ENCODE data around the gene MSANTD2.

Gene MSANTD2

DNA sequence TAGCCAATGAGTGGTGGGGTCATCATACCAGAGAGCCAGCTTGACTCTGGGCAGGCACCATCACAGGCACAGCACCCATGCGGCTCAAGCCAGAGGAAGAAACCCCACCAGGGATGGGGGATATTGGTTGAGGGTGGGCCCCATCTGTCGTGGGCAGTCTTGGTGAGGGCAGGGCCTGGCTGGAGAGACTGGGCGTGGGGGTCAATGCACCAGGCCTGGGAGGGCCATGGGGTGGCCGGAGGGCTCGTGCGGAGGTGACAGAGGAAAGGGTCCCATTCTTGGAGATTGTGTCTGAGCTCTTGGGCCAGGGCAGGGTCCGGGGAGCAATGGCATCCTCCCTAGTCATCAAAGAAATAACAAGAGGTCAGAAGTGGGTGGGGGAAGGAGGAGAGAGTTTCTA, 46.6 kb downstream of the MSANTD2 start:
- no peak for DNase-seq (ENCODE audit: low spot score)

DNA sequence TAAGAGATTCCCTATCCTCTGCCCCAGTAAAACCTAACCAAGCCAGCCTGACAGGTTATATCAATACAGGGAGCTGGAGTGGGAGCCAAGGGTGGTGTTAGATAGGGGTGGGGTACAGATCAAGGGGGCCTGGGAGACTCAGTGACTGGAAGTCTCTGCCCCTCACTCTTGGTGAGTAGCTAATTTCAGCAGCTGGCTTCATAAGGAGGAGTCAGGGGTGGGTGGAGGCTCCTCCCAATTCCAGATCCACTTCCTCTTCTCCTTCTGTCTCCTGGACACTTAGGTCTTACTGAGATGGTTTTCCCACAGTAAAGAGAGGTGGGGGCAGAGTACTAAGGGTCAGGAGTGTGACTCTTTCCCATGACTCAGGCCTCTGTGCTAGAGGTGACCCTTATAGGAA, 47.0 kb downstream of the MSANTD2 start:
- DNase-seq (ENCODE audit: low spot score), result no peak

DNA sequence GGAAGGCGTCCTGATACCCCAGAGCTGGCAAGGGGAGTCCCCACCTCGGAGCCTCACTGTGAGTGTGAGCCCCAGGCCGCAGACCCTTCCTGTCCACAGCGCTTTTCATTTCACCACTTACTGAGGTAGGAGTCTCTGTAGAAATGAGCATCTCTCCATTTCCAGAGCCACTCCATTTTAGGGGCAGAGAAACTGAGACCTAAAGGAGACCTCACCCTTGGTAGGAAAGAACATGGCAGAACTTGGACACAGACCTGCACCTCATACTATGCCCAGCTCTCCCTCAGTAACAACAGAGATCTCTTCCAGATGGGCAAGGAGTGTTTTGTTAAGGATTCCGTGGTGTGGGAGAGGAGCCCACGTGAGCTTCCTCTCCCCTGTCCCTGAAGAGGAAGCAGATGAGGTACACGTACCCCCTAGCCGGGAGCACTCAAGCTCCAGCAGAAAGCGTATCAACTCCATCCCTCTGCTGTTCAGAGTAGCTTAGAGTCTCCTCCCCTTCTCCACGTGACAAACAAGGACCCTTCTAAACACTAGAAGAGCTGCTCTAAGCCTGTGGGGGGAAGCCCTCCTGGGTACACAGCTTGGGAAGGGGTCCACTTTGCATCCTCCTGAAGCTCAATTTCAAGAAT, 47.6 kb downstream of the MSANTD2 start:
- DNase-seq (ENCODE audit: low spot score), result no peak

DNA sequence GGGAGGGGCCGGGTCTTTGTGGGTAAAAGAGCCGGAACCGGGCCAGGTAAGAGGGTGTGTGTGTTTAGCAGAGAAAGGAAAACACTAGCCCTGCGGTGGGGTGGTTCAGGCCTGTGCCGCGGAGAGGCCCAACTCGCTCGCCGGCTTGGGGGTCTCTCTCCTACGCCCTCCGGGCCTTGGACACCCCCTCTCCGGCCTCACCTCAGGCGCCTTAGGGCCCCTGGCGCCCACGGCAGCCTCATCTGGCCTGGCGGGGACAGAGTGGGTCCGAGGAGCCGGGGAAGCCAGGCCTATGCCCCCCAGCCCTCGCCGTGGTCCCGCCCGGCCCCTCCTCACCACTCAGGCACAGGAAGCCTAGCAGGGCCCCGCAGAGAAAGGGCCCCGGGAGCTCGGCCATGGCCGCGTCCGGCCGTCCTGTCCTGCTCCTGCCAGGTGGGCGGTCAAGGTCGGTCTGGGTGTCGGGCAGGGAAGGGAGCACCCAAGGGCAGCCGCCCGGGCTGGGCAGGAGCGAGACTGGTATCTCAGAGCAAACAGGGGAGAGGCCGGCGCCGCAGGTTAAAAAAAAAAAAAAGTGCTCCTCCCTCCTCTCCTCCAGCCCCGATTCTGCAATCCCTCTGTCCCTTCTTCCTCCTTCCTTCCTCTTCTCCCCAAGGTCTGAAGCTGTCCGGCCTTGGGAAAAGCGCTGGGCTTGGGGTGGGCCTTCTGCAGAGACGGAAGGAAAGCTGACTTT, 48.3 kb downstream of the MSANTD2 start, which contains the start of gene VSIG2:
Gene VSIG2 (minus strand): TSS at position 515 of the 730 bp plus-strand sequence. CDS start 118 bp downstream, at position 397.
- DNase-seq (ENCODE audit: low spot score), result no peak

DNA sequence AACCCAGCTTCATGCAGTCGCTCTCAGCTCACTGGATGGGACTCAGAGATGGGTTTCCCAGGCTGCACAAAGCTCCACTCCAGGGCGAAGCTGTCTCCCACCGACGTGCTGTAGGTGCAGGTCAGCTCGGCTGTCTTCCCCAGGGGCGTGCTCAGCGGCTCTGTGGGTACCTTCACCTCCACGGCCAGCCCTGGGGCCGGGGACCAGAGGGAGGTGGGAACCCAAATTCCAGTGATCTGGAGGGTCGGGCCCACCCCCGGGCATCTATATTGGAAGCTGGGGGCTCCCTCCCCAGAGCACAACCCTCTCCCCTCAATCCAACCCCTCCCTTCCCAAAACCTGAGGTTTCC, 48.8 kb downstream of the MSANTD2 start:
- no peak for DNase-seq (ENCODE audit: low spot score)

DNA sequence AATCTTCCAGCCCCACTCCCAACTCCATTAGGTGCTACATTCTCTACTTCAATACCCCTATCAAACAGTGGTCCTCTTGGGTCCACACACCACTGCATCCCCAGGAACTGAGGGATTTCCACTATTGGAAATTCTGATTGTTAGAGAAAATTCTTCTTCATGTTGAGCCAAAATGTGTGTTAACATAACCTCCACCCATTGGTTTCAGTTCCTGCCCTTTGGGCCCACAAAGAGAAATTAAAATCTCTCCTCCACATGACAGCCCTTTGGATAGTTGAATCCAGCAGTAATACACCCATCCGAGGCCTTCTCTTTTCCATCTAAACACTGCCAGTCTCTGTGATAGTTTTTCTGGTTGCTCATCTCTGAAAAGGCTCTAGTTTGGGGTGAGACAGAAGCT, 50.3 kb downstream of the MSANTD2 start:
- no peak for DNase-seq (ENCODE audit: low spot score)

DNA sequence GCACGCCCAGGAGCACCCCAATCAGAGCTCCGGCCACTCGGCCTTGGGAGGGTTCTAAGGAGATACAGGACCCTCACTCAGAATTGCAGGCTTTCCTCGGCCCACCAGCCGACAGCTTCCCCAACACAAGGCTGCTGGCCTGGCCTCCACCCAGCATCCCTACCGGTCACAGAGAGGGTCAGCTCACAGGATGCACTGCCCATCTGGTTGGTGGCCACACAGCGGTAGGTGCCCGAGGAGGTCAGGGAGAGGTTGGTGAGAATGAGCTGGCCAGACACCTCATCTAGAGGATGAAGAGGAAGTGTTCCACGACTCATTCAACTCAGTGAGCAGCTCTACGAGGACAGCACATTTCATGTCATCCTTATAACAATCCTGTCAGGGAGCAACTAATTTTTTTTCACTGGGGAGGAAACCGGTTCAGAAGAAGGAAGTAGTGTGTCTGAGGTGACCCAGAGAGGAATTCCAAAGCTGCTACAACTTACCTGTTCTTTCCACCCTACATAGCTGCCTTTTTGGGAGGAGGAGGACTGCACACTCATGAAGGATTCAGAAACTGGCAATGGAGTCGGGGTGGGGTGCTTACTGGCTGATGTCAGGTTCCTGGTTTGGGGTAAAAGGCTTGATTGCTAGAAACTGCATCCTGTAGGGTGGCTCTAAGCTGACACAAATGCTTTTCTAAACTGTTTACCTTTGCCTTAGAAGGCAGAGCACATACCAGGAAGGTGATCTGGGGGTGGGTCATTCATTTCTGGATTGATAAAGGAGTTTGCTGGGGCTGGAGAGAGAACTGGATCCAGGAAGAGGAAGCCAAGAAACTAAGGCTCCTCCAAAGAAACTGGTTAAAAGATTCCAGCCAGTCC, 51.5 kb downstream of the MSANTD2 start:
- DNase-seq (ENCODE audit: low spot score), result peak; percentile 96

DNA sequence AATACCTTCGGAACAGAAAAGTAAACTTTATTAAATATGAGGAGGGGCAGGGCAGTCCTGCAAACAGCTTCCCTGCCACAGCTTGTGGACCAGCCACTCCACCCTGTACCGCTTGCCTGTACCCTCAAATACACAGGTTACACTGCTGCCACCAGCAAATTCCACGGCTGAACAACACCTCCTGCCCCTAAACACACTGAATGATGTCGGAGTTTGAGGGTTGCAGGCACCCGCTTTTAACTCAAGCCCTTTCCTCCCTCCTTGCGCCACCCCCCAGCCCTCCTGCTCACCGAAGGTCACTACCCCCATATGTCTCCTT, 52.1 kb downstream of the MSANTD2 start:
- DNase-seq (ENCODE audit: low spot score), result no peak

DNA sequence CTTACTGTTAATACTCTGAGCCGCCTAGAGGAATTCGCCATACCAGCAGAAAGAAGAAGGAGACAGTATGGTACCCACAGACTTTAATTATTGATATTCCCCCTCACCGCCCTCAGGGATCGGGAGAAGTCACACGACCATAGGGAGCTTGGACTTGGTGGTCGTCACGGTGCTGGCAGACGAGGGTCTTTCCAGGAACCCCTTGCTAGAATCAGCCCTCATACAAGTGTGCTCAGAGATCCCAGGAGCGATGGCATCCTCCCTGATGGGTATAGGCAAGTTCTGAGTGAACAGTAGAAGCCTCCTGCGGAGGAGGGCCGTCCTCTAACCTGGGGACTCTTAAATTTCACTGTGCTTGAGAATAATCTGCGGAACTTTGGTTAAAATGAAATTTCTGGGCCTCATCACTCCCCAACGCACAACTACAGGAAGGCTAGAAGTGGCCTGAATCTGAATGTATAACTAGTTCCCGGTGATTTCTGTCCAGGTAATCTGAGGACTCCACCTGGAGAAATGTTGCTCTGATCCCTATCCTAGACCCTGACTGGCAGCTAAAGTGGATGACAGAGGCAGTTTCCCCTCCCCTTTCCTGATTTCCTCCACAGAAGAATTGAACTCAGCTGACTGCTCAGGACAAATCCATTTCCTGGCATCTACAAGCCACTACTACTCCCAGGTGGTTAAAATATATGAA, 52.7 kb downstream of the MSANTD2 start:
- no peak for DNase-seq (ENCODE audit: low spot score)

DNA sequence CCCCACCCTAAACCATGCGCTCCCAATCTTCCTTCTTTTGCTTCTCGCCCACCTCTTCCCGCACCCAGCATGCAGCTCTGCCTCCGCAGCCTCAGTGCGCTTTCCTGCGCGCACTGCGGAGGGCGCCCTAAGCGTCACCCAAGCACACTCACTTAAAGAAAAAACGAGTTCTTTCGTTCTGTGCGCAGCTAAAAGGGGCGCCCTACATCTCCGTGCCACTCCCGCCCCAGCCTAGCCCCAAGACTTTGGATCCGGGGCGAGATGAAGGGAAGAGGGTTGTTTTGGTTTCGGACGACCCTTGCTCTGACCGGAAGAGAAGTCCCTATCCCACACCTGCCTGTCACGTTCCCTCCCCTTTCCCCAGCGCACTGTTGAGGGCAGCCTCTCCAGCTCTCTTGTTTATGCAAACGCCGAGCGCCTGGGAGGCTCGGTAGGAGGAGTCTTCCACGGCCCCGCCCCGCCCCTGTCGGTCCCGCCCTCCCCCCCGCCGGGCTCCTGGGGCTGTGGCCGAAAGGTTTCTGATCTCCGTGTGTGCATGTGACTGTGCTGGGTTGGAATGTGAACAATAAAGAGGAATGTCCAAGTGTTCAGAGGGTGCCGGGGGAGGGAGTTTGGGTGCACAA, 53.5 kb downstream of the MSANTD2 start:
- no peak for DNase-seq (ENCODE audit: low spot score)

DNA sequence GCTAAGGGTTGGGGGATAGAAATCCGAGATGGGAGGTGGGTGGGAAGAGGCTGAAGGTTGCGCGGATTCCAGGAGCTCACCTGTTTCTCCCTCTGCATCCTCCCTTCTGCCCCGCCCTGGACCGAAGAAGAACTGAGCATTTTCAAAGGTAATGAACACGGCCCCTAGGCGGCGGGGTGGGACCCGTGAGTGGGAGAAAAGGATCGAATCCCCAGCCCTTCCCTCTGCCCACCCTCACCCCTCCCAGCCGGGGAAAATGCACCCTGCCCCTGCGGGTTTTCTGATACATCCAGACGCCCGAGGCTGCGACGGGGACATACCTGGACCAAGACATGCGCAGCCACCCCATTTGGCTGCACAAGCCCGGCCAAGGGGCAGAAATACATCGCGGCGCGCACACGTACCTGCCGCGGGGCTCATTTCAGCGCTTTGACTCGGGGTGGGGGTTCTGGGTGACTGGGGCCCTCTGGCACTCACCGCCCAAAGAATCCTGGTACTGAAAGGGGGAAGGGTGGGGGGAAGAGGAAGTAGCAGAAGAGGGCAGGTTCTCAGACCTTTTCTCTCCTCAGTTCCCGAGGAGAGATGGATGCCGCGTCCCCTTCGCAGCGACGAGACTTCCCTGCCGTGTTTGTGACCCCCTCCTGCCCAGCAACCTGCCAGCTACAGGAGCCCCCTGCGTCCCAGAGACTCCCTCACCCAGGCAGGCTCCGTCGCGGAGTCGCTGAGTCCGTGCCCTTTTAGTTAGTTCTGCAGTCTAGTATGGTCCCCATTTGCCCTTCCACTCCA, 54.2 kb downstream of the MSANTD2 start:
- no peak for DNase-seq (ENCODE audit: low spot score)

DNA sequence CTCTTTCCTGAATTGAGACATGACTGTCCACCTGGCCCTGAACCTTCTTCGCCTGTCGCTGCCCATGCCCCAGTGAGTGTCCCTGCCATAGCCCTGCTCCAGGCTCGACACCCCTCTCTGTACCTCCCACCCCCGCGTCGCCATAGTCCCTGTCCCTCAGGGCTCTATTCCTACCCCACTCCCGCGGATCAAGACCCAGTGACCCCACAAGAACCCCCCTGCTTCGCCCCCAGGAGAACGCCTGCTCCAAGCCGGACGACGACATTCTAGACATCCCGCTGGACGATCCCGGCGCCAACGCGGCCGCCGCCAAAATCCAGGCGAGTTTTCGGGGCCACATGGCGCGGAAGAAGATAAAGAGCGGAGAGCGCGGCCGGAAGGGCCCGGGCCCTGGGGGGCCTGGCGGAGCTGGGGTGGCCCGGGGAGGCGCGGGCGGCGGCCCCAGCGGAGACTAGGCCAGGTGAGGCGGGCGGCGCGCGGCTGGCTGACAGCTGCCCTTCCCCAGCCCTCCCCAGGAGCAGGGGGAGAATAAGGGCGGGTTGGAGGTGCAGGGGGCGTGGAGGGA, 54.9 kb downstream of the MSANTD2 start:
- no peak for DNase-seq (ENCODE audit: low spot score)

DNA sequence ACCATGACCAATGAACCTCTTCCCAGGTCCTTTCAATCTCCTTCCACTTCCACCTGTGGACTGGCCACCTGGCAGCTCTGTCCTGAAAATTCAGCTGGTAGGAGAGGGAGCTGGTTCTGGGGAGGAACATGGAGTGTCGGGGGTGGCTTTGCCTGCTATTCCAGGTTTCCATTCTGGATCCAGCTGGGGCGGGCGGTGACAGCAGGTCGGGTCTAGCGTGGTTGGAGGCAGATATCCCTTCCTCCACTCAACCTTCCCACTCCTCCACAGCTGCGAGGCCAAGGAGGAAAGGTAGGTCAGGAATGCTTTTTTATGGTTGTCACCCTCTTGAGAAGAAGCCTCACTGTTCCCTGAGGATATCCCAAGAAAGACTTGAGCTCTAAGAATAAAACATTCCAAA, 57.2 kb downstream of the MSANTD2 start:
- DNase-seq (ENCODE audit: low spot score), result no peak

DNA sequence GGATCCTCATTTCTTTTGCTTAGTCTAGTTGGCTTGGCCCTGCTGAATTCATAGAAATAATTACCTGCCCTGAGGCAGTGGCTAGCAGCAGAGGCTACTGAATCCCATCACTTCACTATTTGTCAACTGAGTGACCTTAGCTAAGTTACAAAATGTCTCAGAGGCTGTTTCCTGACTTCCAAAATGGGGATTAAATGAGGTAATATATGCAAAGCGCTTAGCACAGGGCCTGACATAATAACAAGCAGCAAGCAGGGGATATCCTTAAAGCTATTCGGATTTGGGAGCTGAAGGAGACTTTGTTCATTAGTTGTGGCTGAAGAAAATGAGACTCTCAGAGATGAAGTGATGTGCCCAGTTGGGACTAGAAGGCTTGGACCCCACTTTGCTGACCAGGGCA, 57.7 kb downstream of the MSANTD2 start:
- DNase-seq (ENCODE audit: low spot score), result no peak

DNA sequence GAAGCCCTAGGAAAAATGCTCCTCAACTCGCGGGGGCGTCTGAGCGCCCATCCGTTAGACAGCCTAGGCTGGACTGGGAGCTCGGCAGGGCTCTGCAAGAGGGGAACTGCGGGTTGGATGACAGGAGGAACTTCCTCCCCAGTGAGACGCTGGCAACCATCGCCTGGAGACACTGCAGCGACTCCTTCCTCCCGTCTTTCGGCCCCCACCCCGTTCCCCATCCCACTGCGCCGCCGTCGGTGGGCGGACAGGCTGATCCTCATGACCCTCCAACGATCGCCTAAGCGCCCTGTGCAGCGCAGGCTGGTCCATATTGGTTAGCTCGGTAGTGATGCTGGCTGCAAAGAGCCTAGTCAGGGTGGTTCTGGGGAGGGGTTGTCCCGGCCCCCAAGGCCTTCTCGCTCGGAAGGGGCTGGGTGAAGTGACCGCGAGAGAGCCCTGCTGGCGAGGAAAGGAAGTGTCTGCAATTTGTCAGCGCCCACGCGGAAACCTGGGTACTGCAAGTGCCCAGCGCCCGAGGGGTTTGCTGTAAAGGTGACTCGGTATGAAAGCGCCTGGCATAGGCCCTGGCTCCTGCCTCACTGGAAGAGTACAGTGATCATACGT, 59.8 kb downstream of the MSANTD2 start:
- no peak for DNase-seq (ENCODE audit: low spot score)

DNA sequence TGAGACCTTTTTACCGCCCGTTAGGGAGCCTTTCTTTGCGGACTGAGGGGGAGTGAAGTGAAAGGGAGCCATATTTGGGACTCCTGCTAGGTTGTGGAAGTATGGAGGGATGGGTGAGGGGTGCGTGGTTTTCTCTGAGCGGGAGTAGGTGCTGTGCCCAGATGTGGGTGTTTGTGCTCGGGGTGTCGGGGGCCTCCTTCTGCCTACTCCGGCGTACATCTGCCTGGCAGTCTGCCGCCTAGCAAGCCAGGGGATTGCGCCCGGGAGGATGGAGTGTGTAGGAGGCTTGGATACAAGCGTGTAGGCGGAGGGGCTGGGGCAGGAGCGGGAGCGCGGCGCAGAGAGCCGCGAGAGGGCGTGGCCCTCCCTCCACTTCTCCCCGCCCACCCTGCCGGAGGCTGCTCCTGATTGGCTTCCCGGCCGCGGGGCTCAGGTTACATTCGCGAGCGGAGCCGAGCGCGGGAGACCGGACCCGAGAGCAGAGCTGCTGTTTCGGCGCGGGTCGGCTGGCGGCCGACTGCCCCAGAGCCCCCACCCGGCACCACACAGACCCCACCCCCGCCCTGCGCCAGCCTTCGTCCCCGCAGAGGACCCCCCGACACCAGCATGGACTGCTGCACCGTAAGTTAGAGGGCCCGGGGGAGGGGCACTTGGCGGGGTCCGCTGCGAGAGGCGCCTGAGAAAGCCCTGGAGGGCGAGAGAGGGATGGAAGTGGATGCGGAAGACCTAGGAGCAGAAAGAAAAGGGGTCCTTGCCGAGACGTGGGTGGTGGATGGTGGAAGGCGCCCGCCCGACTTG, 60.5 kb downstream of the MSANTD2 start, which contains the start of gene NRGN:
Gene NRGN (plus strand): TSS at position 464 of the 798 bp plus-strand sequence. CDS start 143 bp downstream, at position 607.
- DNase-seq (ENCODE audit: low spot score), result peak; percentile 86

DNA sequence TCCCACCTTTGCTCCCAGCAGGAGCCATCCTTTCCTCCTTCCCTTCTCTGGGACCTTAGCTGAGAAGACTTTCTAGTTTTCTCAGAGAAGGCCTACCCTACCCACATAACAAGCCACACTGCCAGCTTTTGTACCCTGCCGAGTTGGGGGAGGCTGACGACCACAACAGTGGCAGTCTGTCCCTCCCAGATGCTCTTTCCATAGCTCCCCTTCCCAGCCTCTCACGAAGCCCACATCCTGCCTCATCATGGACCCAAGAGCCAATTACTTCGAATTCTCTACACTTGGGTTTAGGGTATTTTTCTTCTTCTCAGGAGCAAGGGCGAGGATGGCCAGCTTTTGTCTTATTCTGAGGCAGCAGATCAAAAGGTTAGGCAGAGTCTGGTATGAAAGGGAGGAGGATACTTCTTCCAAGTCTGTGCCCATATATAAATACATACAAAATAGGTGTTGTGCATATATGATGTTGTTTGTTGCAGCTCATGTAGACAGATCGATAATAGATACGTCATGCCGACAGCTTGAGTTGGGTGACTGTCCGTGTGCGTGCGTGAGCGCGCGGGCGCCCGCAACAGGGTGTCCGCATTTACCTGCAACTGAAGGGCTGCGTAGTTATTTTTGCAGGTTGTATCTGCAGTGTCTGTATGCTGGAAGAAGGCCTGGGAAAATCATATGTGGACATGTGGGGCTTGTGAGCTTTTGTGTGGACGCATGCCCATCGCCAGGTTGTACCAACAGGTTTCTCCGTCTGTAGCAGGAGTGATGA, 61.3 kb downstream of the MSANTD2 start:
- DNase-seq (ENCODE audit: low spot score), result no peak

DNA sequence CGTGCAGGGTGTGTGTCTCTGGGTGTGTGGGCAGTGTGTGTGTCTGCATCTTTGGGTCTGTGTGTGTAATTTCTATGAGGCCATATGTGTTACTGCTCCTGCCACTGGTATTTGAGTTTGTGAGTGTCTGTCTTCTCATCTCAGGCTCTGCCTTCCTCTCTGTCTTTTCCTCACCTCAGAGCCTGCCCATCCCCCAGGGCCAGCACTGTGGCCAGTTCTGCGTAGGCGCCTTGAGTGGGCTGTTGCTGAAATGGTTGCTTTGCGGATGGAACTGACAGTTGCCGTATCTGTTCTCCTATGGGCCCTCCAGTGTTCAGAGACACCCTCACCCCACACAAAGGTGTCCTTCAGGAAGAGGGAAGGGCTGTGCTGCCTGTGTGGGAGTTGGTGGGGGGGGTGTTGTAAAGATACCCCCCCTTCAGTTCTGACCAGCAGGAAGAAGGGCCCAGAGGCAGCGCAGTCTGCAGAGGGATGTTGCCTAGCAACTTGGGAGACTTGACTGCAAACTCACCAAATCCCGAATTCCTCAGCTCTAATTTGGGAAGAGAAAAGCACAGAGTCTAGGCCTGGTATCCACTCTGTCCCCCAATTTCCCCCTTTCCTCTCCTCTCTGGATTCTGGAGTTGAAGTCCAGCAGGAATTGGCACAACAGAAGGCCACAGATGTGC, 62.4 kb downstream of the MSANTD2 start:
- DNase-seq (ENCODE audit: low spot score), result no peak

Data from kidney capillary endothelial cell (primary cell).